GM19025 (cell line): ENCODE data around the gene TGM3.

ENCODE experiments used
- ATAC-seq: cut with Tn5 transposase; IDR thresholded peaks from one replicate; pipeline ENCODE4 v1.9.1; 2021; ENCODE audit warnings: mild to moderate bottlenecking, low read depth, moderate library complexity; ENCODE audit not compliant: unreplicated experiment

The TGM3 gene

DNA sequence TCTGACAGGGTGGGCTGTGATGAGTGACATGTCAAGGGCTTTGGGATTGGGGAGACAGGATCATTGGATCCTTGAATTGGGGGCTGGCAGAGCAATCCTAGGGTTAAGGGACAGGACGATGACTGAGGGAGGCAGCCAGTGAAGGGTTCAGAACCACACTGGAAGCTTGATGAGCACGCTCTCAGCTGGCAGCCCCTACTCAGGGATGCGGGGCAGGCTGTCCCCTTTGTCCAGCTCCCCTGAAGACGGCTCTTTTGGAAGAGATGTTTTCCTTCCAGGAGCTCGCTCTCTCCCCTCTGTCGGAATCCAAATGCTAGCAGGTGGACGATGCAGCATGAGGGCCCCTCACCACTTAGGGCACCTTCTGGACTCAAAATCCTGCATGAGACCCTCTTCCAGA, 8.4 kb downstream of the TGM3 start:
- ATAC-seq, result no peak

DNA sequence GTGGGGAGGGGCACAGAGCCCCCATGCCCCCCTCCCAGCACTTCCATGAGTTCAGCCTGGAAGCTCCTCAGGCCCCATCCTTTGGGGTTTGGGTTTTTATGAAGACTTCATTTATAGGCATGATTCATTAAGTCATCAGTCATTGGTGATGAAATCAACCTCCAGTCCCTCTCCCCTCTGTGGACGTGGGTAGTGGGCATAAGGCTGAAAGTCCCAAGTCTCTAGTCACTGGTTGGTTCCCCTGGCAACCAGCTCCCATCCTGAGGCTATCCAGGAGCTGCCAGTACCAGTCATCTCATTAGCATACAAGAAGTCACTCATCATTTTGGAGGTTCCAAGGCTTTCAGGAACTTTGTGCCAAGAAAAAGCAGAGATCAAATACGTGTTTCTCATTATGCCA, 9.2 kb downstream of the TGM3 start:
- no peak for ATAC-seq

DNA sequence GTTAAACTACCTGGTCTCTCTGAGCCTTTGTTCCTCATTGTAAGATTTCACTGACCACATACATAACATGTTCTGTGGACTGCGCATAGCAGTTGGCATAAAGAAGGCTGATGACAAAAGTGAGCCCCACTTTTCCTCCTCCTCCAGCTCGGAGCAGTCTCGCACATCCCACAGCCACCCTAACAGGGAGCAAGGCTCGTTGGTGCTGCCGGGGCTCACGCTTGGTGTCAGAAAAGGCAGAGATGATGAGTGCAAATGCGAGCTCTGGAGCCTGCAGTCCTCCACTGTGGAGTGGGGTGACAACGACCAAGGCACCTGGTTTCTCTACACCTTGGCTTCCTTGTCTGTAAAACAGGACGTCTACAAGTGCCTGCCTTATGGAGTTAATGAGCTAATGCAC, 9.7 kb downstream of the TGM3 start:
- no peak for ATAC-seq

DNA sequence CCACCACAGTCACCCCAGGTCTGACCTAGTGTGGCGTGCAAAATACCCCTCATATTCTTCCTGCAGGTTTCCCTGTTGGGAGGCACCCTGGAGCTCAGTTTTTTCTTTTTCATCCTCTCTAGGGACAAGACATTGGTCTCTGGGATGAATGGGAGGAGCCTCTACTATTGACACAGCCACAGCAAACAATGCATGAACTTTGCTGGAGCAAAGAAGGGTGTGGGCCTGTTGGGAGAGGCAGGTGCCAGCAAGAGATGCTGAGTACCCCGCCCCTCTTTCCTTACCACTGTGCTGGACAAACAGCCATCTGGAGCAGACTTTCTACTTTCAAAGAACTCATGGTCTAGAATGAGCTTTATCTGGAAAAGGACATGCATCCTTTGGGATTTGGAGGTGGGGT, 10.1 kb downstream of the TGM3 start:
- ATAC-seq, result no peak

DNA sequence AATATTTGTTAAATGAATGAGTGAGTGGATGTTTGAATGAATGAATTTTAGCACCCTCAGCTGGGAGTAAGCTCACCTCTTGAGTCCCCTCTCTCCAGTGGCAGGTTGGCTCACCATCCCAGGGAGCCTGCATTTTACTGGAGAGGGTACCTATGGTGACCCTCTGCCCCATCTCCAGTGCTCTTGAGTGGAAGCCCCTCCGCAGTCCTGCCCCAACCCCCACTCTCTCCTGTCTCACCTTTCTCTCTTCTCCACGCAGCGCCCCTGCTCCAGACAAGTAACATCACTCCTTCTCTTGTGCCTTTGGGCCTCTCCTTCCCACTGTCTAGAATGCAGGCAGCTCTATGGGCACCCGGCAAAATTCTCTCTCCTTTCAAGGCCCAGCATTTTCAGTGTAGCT, 11.3 kb downstream of the TGM3 start:
- ATAC-seq, result no peak

DNA sequence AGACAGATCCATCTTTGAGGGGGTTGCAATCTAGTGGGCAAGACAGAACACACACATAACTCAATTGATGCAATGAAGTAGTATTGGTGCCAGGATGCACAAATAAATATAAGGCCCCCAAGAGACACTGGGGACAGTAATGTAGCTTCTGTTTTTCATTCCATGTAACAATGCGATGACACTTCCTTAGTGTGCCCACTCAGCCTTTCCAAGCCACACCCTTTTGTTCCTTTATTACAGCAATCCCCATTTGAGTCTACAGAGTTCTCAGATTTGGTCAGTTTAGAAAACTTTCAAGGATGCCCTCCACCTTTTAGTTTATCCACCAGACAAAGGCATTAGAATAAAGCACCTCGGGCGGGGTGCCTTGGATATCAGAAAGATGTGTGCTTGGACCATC, 15.5 kb downstream of the TGM3 start:
- ATAC-seq, result no peak

DNA sequence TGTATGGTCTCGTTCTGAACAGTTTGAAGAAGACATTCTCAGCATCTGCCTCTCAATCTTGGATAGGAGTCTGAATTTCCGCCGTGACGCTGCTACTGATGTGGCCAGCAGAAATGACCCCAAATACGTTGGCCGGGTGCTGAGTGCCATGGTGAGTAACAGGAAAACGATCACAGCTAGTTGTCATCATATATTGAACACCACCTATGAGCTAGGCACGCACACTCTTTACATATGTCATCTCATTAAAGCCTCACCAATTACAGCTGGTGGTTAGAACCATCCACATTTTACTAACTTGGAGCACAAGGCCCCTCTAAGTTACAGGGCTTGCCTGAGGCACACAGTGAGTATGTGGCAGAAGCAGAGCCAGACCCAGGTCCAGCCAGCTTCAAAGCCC, 17.1 kb downstream of the TGM3 start:
- ATAC-seq, result no peak

DNA sequence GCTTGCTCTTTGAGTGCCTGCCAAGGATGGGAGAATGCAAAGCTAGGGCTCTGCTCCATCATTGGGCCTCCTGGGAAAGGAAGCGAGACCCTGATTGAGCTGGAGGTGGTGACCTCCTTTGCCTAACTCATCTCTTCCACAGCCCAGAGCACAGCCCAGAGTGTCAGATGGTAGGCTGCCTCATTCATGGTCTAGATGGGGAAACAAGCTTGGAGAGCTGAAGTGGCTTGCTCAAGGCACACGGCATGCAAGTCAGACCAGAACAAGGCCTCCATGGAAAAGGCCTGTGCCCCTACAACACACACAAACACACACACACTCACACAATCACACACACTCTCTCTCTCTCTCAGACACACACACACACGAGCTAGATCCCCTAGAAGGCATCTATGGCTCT, 17.5 kb downstream of the TGM3 start:
- no peak for ATAC-seq

DNA sequence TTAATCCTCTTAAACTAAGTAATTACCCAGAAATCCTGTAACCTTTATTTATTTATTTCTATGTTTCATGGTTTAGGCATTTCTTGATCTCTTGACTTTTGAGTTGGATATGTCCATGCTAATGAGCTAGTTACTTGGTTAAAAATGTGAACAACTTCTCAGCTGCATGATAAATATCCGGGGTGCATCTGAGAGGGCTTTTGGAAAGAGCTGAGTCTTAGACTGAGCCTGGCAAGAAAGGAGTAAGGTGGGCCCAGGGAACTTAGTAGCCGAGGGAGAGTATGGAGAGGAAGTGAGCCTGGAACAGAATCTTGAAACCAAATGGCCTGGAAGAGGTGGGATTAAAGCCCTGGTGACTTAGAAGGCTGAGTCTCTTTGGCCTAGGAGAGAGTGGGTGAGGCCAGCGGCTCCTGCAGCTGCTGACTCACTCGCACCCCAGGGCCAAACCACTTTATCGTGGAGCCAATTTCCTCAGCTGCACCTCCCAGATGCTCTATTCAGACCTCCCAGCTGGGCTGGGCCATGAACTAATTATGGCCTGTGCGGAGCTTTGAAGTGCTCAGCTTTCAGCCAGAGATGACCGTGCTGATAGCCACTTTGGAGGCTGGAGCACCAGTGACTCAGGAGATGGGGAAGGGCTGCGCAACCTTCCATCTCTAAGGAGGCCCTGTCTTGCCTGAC, 19.1 kb downstream of the TGM3 start:
- no peak for ATAC-seq

DNA sequence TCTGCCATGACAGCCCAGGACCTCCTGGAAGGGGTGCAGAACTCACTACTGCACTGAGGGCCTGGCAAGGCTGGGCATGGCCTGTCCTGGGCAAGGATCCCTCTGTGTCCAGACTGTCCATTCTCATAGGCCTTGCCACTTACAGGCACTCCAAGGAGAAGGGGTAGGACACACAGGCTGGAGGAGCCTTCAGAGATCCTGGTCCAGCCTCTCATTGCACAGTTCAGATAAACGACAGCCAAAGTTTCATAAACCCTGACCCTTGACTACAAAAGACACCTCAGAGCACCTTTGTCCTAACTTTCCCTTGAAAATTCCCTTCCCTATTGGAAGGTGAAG, 19.6 kb downstream of the TGM3 start:
- no peak for ATAC-seq

DNA sequence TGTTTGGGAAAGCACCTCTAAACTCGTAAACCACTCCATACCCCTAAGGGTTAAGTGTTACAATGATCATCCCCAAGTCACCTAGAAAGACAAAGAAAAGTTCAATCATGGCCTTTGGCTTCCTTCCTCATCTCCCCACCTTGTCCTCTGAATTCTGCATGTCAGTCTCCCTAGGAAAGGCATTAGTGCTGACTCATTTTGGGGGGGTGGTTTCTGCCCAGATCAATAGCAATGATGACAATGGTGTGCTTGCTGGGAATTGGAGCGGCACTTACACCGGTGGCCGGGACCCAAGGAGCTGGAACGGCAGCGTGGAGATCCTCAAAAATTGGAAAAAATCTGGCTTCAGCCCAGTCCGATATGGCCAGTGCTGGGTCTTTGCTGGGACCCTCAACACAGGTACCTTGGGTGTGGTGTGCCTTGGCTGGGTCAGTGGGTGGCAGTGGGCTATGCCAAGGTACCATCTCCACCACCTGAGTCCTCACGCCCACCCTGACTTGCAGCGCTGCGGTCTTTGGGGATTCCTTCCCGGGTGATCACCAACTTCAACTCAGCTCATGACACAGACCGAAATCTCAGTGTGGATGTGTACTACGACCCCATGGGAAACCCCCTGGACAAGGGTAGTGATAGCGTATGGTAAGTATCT, 21.2 kb downstream of the TGM3 start:
- ATAC-seq, result no peak

DNA sequence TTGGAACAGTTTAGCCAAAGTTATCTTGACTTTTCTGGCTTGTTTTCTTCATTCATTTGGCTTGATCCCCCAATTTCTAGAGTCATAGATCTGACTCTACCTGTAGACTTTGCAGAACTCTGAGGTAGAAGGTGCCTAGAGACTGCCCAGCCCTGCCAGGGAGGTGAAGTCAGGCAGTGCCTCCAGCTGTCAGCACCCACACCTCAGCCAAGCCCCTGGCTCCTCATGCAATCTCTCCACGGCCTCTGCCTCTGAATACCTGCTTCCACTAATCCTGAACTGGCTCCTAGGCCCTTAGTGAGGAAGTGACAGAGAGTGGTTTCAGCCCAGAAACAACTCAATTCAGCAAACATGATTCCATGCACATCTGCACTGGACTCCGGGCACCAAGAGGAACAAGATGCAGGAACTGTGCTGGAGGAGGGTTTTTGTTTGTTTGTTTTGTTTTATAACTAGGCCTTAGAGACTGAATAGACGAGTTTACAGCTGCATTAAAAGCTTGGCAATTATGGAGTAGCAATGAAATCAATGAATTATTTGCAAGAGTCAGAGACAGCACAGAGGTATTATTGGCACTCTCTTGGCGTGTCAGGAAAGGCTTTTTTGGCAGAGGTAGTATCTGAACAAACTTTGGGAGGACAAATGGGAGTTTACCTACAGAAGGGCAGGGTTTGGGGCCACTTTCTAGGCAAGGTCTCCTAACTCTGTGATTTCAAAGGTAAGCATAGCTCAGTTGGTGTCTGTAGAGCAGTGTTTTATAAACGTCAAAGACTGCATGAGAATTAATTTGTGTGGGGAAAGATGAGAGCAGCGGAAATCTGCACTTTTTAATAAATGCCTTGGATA, 25.2 kb downstream of the TGM3 start:
- ATAC-seq, result no peak

DNA sequence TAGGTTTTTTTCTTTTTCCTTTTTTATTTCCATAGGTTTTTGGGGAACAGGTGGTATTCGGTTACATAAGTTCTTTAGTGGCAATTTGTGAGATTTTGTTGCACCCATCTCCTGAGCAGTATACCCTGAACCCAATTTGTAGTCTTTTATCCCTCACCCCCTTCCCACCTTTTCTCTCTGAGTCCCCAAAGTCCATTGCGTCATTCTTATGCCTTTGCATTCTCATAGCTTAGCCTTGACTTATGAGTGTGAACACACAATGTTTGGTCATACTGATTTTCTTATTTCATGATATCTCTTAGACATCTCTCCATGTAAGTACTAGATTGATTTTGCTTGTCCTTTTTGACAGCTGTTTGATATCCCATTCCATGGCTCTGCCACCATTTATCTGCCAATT, 27.2 kb downstream of the TGM3 start:
- ATAC-seq, result no peak

DNA sequence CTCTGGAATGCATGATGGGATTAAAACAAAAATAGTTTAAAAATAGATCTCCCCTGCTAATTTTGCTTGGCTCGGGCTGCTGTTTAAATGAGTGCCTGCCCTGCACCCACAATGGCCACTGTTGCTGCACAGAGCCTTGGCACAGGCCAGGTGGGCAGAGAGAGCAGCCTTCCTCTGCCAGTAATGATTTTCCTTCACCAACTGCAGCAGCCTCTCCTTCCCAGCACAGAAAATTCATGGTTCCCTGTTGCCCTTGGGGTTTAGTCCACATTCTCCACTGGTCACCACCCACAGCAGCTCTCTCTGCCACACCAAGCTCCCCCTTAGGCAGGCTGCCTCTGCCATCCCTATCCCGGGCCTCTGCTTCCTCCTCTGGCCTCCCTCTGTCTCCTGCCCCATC, 30.2 kb downstream of the TGM3 start:
- ATAC-seq, result no peak

DNA sequence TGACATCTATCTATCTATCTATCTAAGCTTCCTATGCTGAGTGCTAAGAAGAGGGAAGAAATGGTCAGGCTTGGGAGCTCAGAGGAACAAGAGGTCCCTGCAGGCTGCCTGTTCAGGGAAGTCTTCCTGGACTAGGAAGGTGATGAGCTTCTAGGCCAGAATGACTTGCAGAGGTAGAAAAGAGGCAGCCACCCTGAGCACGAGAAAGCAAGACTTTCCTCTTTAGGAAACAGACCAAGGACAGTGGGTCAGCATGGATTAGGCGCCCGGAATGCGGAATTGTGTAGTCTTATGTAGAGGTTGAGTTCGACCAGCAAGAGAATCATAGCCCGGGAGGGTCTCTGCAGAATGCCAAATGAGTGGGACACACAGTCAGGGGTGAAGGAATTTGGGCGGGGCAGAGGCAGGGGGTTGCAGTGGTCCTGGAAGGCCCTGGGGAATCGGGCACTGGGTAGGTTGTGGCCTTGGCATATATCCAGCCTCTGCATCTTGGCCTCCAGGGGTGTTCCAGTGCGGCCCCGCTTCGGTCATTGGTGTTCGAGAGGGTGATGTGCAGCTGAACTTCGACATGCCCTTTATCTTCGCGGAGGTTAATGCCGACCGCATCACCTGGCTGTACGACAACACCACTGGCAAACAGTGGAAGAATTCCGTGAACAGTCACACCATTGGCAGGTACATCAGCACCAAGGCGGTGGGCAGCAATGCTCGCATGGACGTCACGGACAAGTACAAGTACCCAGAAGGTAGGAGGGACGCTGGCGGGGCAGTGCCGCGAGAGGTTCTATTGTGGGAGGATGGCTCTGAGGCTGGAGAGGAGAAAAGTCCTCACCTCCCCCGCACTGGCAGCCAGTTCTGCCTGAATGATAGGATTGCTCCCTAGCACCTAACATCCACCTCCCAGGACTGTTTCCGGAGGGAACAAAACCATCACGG, 32.1 kb downstream of the TGM3 start:
- ATAC-seq, result no peak

DNA sequence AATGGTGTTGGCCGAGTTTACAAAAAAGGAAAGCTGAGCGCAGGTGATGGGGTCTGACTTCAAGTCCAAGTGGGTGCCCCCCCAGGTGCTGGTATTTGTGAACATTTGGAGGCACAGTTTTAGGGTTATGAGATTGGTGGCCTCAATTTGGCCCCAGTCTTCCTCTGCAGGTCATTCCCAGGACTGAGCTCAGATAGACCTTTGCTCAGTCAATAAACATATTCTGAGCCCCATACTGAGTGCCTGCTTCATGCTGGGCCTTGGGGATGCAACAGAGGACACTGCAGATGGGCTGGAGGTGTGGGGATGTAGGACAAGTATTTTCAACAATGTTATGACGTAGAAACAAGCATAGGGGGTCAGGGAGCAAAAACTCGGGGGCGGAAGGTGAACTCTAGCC, 33.5 kb downstream of the TGM3 start:
- ATAC-seq, result no peak

DNA sequence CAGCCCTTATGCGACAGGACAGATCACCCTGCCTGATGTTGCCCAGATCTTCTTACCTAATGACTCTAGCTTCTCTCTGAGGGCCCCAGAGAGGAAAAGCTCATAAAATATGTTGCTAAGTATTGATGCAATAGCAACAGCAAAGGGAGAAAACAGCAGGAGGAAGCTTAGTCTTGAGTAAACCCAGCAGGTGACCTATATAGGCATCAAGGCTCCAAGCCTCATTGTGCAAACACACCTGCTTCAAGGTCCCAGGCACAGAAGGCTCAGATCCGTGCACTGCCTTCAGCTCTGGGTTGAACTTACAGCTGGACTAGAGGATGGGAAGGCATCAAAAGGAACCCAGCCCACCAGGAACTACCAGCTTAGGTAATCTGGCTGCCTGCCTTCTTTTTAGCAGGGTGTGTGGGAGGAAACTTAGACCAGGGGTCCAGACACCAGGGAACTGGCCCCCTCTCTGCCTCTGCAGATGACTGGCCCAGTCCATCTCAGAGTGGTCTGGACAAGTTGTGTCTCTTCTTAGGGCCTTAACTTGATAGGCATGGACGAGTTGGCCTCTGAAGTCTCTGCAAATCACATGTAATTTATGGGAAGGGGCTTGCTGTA, 34.4 kb downstream of the TGM3 start:
- no peak for ATAC-seq

DNA sequence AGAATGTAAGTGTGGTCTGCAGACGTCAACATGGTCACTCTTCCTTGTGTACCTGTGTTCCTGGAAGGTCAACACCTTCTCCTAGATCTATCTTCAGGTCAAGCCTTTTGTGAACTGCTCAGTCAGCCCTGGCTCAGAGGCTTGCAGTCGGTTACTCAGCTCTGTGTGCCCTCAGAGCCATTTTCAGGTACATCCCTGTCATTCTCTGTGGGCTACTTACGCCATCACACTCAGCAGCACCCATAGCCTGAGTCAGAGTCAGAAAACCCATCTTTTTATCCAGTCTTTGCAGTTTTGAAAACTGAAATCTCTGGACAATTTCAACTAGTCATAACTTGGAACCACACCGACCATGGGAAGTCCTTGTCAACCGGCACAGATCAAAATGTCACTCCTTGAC, 35.3 kb downstream of the TGM3 start:
- ATAC-seq, result no peak

DNA sequence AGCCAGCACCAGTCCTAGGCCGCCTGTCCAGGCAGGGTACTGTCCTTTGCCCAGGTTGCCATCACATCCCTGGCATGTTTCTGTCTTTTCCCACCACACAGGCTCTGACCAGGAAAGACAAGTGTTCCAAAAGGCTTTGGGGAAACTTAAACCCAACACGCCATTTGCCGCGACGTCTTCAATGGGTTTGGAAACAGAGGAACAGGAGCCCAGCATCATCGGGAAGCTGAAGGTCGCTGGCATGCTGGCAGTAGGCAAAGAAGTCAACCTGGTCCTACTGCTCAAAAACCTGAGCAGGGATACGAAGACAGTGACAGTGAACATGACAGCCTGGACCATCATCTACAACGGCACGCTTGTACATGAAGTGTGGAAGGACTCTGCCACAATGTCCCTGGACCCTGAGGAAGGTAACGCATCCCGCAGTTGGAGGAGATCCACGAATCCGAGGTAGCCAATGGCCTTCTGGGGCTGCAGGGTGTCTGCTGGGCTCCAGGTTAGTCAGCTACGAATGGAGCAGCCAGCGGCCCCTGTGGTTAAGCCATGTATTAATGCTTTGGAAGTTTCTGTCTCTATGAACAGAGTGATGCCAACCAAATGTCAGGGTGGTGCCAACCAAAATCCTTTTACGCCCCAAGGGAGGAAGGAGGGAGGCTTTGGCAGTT, 36.2 kb downstream of the TGM3 start:
- ATAC-seq, result no peak

DNA sequence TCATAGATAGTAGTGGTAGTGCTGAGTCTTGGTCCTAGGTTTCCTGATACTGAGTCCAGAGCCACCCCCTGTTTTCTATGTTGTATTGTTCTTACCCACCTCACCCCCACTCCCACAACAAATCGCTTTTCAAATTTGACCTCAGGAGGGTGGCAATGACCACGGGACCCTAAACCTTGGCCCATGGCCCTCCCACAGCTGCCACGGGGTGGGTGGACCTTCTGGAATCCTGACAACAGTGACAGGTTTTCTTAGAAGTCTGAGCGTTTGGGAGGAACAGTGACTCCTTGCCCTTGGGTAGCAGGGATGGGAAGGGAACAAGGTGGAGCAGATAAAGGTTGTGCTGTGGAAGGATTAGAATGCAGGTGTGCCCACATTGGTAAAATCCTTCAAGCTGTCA, 36.9 kb downstream of the TGM3 start:
- ATAC-seq, result no peak
